Cerebellar nuclear complex (tissue), 1 donor: Measurements from ENCODE around the gene DIDO1.

Experiments
- DNase-seq, 2 experiments: peaks; one replicate each; lab custom pipeline; 2025; lab: John Stamatoyannopoulos, UW

DIDO1 gene

GRCh38 chr20:62894261-62894660 lies 32.0 kb downstream of the DIDO1 start:
- no peak for DNase-seq

GRCh38 chr20:62893700-62894099 lies 32.6 kb downstream of the DIDO1 start:
- DNase-seq: no peak

- DNase-seq: no peak
Measured at GRCh38 chr20:62892348-62893304, 33.7 kb downstream of the DIDO1 start.

GRCh38 chr20:62891111-62891510 lies 35.2 kb downstream of the DIDO1 start:
- no peak for DNase-seq

- DNase-seq: no peak
Measured at GRCh38 chr20:62890444-62890843, 35.9 kb downstream of the DIDO1 start.

GRCh38 chr20:62889871-62890270 lies 36.4 kb downstream of the DIDO1 start:
- no peak for DNase-seq

- no peak for DNase-seq
Measured at GRCh38 chr20:62889411-62889810, 36.9 kb downstream of the DIDO1 start.

- no peak for DNase-seq
Measured at GRCh38 chr20:62888910-62889309, 37.4 kb downstream of the DIDO1 start.

GRCh38 chr20:62888406-62888805 lies 37.9 kb downstream of the DIDO1 start:
- DNase-seq: no peak

- no peak for DNase-seq
Measured at GRCh38 chr20:62887860-62888239, 38.5 kb downstream of the DIDO1 start.

- no peak for DNase-seq
Measured at GRCh38 chr20:62887152-62887859, 39.0 kb downstream of the DIDO1 start.

GRCh38 chr20:62886709-62887058 lies 39.6 kb downstream of the DIDO1 start:
- DNase-seq: no peak

GRCh38 chr20:62885896-62886708 lies 40.2 kb downstream of the DIDO1 start:
- DNase-seq: no peak

GRCh38 chr20:62885046-62885895 lies 41.0 kb downstream of the DIDO1 start:
- no peak for DNase-seq

- DNase-seq: no peak
Measured at GRCh38 chr20:62884556-62884955, 41.7 kb downstream of the DIDO1 start.

- DNase-seq: no peak
Measured at GRCh38 chr20:62882426-62882825, 43.9 kb downstream of the DIDO1 start.

GRCh38 chr20:62881662-62882395 lies 44.5 kb downstream of the DIDO1 start:
- no peak for DNase-seq

- no peak for DNase-seq
Measured at GRCh38 chr20:62880935-62881661, 45.2 kb downstream of the DIDO1 start.

- no peak for DNase-seq
Measured at GRCh38 chr20:62880147-62880934, 46.0 kb downstream of the DIDO1 start.
